Measurements from ENCODE around the gene TNRC6B. TPM values are rescaled to one million over a fixed set of nuclear protein-coding genes. Genes with fewer than 3 reads are reported as not detected.

The TNRC6B gene
- total RNA-seq, 1 experiment from 2014 or later = 50.4 TPM

GRCh38 chr22:40271440-40271839 is 93.7 kb downstream of the TNRC6B start (continued):
- TF ChIP-seq, protein P1, sequence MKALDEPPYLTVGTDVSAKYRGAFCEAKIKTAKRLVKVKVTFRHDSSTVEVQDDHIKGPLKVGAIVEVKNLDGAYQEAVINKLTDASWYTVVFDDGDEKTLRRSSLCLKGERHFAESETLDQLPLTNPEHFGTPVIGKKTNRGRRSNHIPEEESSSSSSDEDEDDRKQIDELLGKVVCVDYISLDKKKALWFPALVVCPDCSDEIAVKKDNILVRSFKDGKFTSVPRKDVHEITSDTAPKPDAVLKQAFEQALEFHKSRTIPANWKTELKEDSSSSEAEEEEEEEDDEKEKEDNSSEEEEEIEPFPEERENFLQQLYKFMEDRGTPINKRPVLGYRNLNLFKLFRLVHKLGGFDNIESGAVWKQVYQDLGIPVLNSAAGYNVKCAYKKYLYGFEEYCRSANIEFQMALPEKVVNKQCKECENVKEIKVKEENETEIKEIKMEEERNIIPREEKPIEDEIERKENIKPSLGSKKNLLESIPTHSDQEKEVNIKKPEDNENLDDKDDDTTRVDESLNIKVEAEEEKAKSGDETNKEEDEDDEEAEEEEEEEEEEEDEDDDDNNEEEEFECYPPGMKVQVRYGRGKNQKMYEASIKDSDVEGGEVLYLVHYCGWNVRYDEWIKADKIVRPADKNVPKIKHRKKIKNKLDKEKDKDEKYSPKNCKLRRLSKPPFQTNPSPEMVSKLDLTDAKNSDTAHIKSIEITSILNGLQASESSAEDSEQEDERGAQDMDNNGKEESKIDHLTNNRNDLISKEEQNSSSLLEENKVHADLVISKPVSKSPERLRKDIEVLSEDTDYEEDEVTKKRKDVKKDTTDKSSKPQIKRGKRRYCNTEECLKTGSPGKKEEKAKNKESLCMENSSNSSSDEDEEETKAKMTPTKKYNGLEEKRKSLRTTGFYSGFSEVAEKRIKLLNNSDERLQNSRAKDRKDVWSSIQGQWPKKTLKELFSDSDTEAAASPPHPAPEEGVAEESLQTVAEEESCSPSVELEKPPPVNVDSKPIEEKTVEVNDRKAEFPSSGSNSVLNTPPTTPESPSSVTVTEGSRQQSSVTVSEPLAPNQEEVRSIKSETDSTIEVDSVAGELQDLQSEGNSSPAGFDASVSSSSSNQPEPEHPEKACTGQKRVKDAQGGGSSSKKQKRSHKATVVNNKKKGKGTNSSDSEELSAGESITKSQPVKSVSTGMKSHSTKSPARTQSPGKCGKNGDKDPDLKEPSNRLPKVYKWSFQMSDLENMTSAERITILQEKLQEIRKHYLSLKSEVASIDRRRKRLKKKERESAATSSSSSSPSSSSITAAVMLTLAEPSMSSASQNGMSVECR (CRISPR knock-in tag; IDR thresholded peaks at IDR 0.05; ENCODE audit: borderline replicate concordance) = no peak
- no peak for TF ChIP-seq CDX4 (CRISPR knock-in tag; IDR thresholded peaks at IDR 0.05; ENCODE audit: borderline replicate concordance)
- TF ChIP-seq GTF2I (CRISPR knock-in tag; conservative IDR thresholded peaks at IDR 0.05) = no peak
- no peak for TF ChIP-seq SOX15 (CRISPR knock-in tag; IDR thresholded peaks at IDR 0.05)
- TF ChIP-seq NR3C1 (CRISPR knock-in tag; conservative IDR thresholded peaks at IDR 0.05; ENCODE audit: low read depth) = no peak
- TF ChIP-seq RELA (CRISPR knock-in tag; IDR thresholded peaks at IDR 0.05; ENCODE audit: borderline replicate concordance) = no peak
- TF ChIP-seq ESRRA (CRISPR knock-in tag; IDR thresholded peaks at IDR 0.05; ENCODE audit: borderline replicate concordance) = no peak
- no peak for TF ChIP-seq GABPB1 (CRISPR knock-in tag; IDR thresholded peaks at IDR 0.05)
- TF ChIP-seq STAT6 (CRISPR knock-in tag; conservative IDR thresholded peaks at IDR 0.05; ENCODE audit: low read depth) = no peak

GRCh38 chr22:40273319-40273718 is 95.6 kb downstream of the TNRC6B start:
- no peak overlapping the region for H3K4me3 Mint-ChIP-seq
- no peaks in the 10 kb centered on the region for H3K4me1 Mint-ChIP-seq
- TF ChIP-seq NR3C1 (CRISPR knock-in tag; conservative IDR thresholded peaks at IDR 0.05; ENCODE audit: low read depth) = no peak
- TF ChIP-seq ZNF121 (CRISPR knock-in tag; IDR thresholded peaks at IDR 0.05) = no peak
- no peak for TF ChIP-seq ZNF138 (CRISPR knock-in tag; conservative IDR thresholded peaks at IDR 0.05)
- no peak for TF ChIP-seq IRF2 (CRISPR knock-in tag; IDR thresholded peaks at IDR 0.05; ENCODE audit: borderline replicate concordance, low read depth)
- TF ChIP-seq, protein P2, sequence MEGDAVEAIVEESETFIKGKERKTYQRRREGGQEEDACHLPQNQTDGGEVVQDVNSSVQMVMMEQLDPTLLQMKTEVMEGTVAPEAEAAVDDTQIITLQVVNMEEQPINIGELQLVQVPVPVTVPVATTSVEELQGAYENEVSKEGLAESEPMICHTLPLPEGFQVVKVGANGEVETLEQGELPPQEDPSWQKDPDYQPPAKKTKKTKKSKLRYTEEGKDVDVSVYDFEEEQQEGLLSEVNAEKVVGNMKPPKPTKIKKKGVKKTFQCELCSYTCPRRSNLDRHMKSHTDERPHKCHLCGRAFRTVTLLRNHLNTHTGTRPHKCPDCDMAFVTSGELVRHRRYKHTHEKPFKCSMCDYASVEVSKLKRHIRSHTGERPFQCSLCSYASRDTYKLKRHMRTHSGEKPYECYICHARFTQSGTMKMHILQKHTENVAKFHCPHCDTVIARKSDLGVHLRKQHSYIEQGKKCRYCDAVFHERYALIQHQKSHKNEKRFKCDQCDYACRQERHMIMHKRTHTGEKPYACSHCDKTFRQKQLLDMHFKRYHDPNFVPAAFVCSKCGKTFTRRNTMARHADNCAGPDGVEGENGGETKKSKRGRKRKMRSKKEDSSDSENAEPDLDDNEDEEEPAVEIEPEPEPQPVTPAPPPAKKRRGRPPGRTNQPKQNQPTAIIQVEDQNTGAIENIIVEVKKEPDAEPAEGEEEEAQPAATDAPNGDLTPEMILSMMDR (IDR thresholded peaks at IDR 0.05) = no peak
- no peak for TF ChIP-seq PRRX2 (CRISPR knock-in tag; IDR thresholded peaks at IDR 0.05)
- TF ChIP-seq MYBL2 (CRISPR knock-in tag; IDR thresholded peaks at IDR 0.05) = no peak
- TF ChIP-seq OVOL2 (CRISPR knock-in tag; IDR thresholded peaks at IDR 0.05; ENCODE audit: borderline replicate concordance) = no peak
- H3K36me3 Mint-ChIP-seq = peaks cover 43% of the 10 kb centered on the region
- no peaks in the 10 kb centered on the region for H3K9me3 Mint-ChIP-seq
- no peaks in the 10 kb centered on the region for H3K27me3 Mint-ChIP-seq (ENCODE audit: low read depth)
- CTCF ChIA-PET = no interaction called here
- DNase-seq (ENCODE audit: low spot score) = no peak
- POLR2A ChIA-PET = no interaction called here
- H3K27ac Mint-ChIP-seq = peak overlapping the region; percentile 38; the same call in 1 of the 2 replicates
- no peak for ATAC-seq
